ENCODE data around the gene PSMA6. TPM values are rescaled to one million over a fixed set of nuclear protein-coding genes. Genes with fewer than 3 reads are reported as not detected.

PSMA6 gene
- total and polyA plus RNA-seq, 2 donors (not counting 1 experiment from before 2014, with no cell fraction given): 190 to 225 TPM

DNA sequence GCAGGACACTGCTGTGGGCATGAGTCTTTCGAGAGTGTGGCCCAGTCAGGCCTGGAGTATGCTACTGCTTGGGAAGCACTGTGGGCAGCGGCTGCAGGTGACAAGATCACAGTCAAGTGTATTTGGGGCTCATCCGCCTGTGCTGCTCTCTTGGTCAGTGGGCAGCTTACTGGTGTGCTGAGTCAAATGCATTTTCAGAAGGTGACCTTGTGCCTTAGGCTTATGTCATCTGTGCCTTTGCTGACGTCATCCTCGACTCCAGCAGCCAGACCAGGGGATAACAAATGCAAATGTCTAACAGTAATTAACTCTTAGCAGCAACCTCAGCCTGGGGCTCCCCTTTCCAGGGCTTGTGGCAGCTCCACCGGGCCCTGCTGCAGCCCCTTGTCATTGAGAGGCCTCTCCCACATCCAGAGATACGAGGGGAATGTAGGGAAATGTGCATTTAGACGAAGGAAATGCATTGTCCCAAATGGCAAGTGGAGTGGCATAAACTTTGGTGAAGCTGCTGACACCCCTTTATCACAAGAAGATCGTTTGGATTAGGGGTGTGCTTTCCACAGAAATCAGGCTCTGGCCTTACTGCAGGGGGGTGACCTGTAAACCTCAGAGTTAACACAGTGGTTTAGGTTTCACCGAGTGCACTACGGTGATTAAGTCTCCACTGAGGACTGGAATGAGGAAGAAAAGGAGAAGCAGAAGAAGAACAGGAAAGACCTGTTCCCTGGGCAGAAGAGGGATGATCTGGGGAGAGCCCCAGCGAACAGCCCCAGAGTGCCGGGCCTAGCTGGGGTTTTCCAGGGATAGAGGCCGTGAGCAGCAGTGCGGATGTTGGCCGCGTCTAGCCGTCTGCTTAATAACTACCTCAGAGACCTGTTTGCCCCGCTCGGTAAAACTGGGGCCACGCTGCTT, 39.7 kb downstream of the PSMA6 start:
- Histone ChIP-seq H3K27me3 (ENCODE audit: control insufficient read depth, insufficient read depth, low read length) (no peaks in the 10 kb centered on the region), H3K4me1 (ENCODE audit: control insufficient read depth, extremely low read depth, insufficient read depth, low read length) (peaks cover 11% of the 10 kb centered on the region), H2AFZ (ENCODE audit: low read length) (no peak overlapping the region), H3K4me2 (ENCODE audit: extremely low read depth, insufficient read depth, low read length) (no peak overlapping the region), H3K9ac (ENCODE audit: insufficient read depth, low read length) (no peak overlapping the region), H4K20me1 (ENCODE audit: control insufficient read depth, extremely low read depth, insufficient read depth, low read length) (no peaks in the 10 kb centered on the region), H3K4me3 (replicated peaks in 1 of 4; ENCODE audit: control extremely low read depth in 1 of 4, insufficient read depth in 1 of 4, low read depth in 3 of 4, low read length in 4 of 4) (no peak overlapping the region), H3K27ac (ENCODE audit: insufficient read depth, low read length) (no peak overlapping the region), H3K36me3 (ENCODE audit: control insufficient read depth, insufficient read depth, low read length) (no peaks in the 10 kb centered on the region), H3K9me3 (ENCODE audit: control insufficient read depth, insufficient read depth, low read depth, low read length) (no peaks in the 10 kb centered on the region), H3K79me2 (ENCODE audit: control insufficient read depth, insufficient read depth, low read length) (no peaks in the 10 kb centered on the region)
- DNase-seq (ENCODE audit: low read depth in 2 of 2): peak; percentile 69 to 75
- TF ChIP-seq, protein P1, sequence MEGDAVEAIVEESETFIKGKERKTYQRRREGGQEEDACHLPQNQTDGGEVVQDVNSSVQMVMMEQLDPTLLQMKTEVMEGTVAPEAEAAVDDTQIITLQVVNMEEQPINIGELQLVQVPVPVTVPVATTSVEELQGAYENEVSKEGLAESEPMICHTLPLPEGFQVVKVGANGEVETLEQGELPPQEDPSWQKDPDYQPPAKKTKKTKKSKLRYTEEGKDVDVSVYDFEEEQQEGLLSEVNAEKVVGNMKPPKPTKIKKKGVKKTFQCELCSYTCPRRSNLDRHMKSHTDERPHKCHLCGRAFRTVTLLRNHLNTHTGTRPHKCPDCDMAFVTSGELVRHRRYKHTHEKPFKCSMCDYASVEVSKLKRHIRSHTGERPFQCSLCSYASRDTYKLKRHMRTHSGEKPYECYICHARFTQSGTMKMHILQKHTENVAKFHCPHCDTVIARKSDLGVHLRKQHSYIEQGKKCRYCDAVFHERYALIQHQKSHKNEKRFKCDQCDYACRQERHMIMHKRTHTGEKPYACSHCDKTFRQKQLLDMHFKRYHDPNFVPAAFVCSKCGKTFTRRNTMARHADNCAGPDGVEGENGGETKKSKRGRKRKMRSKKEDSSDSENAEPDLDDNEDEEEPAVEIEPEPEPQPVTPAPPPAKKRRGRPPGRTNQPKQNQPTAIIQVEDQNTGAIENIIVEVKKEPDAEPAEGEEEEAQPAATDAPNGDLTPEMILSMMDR (conservative IDR thresholded peaks at IDR 0.05 in 1 of 2, IDR thresholded peaks at IDR 0.05 in 1 of 2; ENCODE audit: low read depth in 1 of 2, low read length in 2 of 2): no peak
- no peak for TF ChIP-seq EZH2 (IDR thresholded peaks at IDR 0.05; ENCODE audit: low read length, missing control alignments)

DNA sequence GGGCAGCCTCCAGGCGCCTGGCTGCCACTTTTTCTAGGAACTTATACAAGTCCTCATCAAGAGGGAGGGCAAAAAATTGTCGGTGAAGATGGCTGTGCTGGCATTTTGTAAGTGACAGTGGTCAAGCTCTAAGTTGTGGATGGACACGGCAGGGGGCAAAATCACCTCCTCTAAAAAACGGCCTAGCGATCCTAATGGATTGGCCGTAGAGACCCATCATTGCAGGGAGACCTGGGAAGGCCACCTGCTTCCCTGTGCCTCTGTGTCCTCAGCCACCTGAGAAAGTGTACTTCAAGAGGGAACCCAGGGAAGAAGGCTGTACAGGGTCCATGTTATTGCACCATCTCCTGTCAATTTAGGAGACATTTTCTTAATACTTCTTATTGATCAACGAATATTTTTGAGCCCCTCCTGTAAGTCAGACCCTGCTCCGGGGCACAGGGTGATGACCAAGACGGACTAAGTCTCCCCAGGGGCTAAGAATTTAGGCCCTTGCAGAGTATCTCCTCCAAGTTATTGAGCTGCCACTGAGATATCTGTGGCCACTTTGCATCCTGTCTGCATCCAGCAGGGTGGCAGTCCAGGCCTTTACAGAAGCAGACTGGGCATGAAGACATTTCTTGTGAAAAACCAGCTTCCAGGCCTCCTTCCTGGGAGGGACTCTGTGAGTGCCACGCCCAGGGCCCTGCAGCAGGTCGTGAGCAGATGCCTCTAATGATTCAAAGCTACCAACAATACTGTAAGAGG, 40.5 kb downstream of the PSMA6 start:
- Histone ChIP-seq H3K4me3 (replicated peaks in 1 of 4; ENCODE audit: control extremely low read depth in 1 of 4, insufficient read depth in 1 of 4, low read depth in 3 of 4, low read length in 4 of 4) (no peak overlapping the region), H3K4me1 (ENCODE audit: control insufficient read depth, extremely low read depth, insufficient read depth, low read length) (peaks cover 19% of the 10 kb centered on the region), H3K4me2 (ENCODE audit: extremely low read depth, insufficient read depth, low read length) (no peak overlapping the region), H3K9me3 (ENCODE audit: control insufficient read depth, insufficient read depth, low read depth, low read length) (no peaks in the 10 kb centered on the region), H3K27me3 (ENCODE audit: control insufficient read depth, insufficient read depth, low read length) (no peaks in the 10 kb centered on the region), H3K36me3 (ENCODE audit: control insufficient read depth, insufficient read depth, low read length) (no peaks in the 10 kb centered on the region), H4K20me1 (ENCODE audit: control insufficient read depth, extremely low read depth, insufficient read depth, low read length) (no peaks in the 10 kb centered on the region), H3K79me2 (ENCODE audit: control insufficient read depth, insufficient read depth, low read length) (no peaks in the 10 kb centered on the region), H2AFZ (ENCODE audit: low read length) (peak overlapping the region; percentile 23), H3K9ac (ENCODE audit: insufficient read depth, low read length) (no peak overlapping the region), H3K27ac (ENCODE audit: insufficient read depth, low read length) (no peak overlapping the region)
- peak; percentile 13 to 42 for DNase-seq (ENCODE audit: low read depth in 2 of 2)
- TF ChIP-seq, protein P1 (conservative IDR thresholded peaks at IDR 0.05 in 1 of 2, IDR thresholded peaks at IDR 0.05 in 1 of 2; ENCODE audit: low read depth in 1 of 2, low read length in 2 of 2): no peak
- no peak for TF ChIP-seq EZH2 (IDR thresholded peaks at IDR 0.05; ENCODE audit: low read length, missing control alignments)

DNA sequence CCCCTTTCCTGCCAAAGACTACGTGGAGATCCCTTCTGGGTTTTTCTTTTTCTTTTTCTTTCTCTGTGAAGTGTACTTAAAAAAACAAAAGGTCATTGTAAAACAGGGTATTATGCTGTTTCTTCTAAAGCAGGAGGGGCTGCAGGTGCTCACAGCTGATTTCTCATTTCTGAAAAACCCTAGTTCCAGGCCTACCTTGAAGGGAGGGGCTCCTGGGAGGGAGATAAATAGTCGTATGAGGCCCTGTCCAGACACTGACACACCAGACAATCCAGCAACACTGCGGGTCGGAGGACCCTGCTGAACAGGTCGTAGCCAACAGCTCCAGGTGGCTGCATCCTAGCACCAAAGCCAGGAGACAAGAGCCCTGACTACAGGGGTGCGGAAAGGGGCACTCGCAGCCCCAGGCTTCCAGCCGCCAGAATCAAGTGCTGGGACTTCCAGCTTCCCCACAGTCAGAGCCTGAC, 41.1 kb downstream of the PSMA6 start:
- TF ChIP-seq EZH2 (IDR thresholded peaks at IDR 0.05; ENCODE audit: low read length, missing control alignments): no peak
- TF ChIP-seq, protein P1 (conservative IDR thresholded peaks at IDR 0.05 in 1 of 2, IDR thresholded peaks at IDR 0.05 in 1 of 2; ENCODE audit: low read depth in 1 of 2, low read length in 2 of 2): no peak
- Histone ChIP-seq H3K9me3 (ENCODE audit: control insufficient read depth, insufficient read depth, low read depth, low read length) (no peaks in the 10 kb centered on the region), H4K20me1 (ENCODE audit: control insufficient read depth, extremely low read depth, insufficient read depth, low read length) (no peaks in the 10 kb centered on the region), H3K79me2 (ENCODE audit: control insufficient read depth, insufficient read depth, low read length) (no peaks in the 10 kb centered on the region), H3K27ac (ENCODE audit: insufficient read depth, low read length) (no peak overlapping the region), H3K4me3 (replicated peaks in 1 of 4; ENCODE audit: control extremely low read depth in 1 of 4, insufficient read depth in 1 of 4, low read depth in 3 of 4, low read length in 4 of 4) (no peak overlapping the region), H2AFZ (ENCODE audit: low read length) (no peak overlapping the region), H3K36me3 (ENCODE audit: control insufficient read depth, insufficient read depth, low read length) (no peaks in the 10 kb centered on the region), H3K4me1 (ENCODE audit: control insufficient read depth, extremely low read depth, insufficient read depth, low read length) (peaks cover 22% of the 10 kb centered on the region), H3K4me2 (ENCODE audit: extremely low read depth, insufficient read depth, low read length) (no peak overlapping the region), H3K9ac (ENCODE audit: insufficient read depth, low read length) (no peak overlapping the region), H3K27me3 (ENCODE audit: control insufficient read depth, insufficient read depth, low read length) (no peaks in the 10 kb centered on the region)
- no peak for DNase-seq (ENCODE audit: low read depth in 2 of 2)
